Muscle of arm (tissue), 12 donors: ENCODE data around the gene NUP37. TPM values are rescaled to one million over a fixed set of nuclear protein-coding genes. Genes with fewer than 3 reads are reported as not detected.
A peak's percentile ranks its signal among the peaks of the same experiment; 100 is the strongest.
"Not testable (repeated sequence)": the region's sequence is repeated elsewhere in the genome, so short reads cannot be mapped to it uniquely, and the experiment has no call there.

Source experiments
- DNase-seq: peaks from one replicate; pipeline ENCODE4 v3.0.0-alpha.2; 2013
- polyA plus RNA-seq, 12 donors: library from polyadenylated mRNA; unstranded; fragments of 120-200 nt; gene quantifications; one replicate each; pipeline ENCODE4 v1.2.1, GENCODE V29; 2013; ENCODE audit not compliant: insufficient read length in 12 of 12

Gene NUP37
- polyA plus RNA-seq, 12 donors, result 15.7 to 25.9 (median 20.1) TPM; not detected in 1

DNA sequence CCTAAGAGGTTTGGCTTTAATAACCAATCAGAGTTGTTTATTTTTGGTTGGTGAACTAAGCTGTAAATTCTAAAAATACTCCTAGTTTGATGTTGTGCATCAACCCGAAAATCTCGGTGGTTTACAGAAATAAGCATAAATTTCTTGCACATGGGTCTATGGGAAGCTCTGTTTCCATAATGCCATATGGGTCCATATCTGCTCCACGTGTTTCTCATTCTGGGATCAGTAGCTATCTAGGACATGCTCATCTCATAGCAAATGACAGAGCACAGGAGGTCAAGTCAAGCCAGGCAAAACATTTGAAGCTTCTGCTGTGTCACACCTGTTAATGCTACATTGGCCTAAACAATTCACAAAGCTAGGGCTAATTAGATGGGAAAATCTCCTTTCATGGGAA, 23.1 kb downstream of the NUP37 start:
- no peak for DNase-seq

DNA sequence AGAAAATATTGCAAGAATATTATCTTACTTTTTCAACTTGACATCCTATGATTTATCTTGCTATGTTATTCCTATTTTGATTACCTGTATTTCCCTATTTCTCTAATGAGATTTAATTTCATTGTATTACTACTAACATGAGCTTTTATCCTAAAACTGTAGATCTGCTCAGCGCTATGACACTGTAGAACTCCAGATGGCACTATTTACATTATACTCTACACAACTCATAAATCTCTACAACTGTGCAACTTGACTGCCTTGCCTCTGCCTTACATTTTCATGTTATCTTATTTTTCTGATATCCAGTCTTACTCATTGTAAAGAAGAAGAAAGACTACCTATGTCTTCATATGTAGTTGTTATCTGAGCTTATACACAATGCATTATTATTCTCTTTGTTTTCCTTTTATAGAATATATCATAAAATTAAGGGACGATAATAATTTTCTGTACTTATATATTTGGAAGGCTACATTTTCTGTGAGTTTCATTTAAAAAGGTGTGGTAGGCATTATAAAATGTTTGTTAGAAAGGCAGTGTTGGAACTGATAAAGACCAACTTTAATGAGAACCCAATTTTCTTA, 24.1 kb downstream of the NUP37 start:
- peak; percentile 37 for DNase-seq

DNA sequence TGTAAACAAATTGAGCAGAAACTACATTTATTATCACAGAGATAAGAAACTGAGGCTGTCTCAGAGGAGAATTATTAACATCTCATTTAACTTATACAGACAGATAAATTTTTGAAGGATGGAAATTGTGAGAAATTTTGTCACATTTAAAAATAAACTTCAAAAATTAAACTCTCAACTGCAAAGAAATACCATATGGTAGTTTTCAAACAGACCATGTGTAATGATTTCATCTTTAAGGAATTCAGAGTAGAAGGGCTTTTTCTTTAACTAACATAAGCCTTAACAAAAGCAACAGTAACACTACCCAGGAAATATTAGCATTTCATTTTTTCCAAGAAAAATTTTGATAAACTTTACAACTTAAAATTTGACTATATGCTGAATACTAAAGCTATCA, 26.6 kb downstream of the NUP37 start:
- peak; percentile 7 for DNase-seq

DNA sequence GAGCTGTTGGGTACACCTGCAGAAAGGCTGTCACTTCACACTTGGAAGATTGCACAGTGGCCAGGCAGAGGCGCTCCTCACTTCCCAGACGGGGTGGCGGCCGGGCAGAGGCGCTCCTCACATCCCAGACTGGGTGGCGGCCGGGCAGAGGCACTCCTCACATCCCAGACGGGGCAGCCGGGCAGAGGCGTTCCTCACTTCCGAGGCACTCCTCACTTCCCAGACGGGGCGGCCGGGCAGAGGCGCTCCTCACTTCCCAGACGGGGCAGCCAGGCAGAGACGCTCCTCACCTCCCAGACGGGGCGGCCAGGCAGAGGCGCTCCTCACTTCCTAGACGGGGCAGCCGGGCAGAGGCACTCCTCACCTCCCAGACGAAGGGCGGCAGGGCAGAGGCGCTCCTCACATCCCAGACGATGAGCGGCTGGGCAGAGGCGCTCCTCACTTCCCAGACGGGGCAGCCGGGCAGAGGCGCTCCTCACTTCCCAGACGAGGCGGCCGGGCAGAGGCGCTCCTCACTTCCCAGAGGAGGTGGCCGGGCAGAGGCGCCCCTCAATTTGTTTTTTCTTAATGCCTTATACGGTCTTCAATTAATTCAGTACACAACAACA, 30.6 kb downstream of the NUP37 start:
- not testable (repeated sequence) for DNase-seq

DNA sequence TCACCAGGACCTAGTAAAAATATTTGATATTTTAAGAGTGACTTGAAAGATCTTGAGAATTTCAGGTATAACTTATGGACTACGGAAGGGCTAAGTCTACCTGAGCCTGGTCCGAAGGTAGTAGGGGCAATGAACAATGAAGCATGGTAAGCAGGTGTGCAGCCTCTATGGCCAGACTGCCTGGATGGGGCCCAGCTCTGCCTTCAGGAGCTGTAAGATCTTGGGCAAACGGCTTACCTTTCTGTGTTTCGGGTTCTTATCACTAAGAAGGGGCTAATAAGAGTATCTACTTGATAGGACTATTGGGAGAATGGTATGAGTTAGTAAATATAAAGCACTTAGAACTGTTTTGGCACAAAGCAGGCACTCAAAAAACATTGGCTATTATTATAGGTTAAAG, 39.1 kb downstream of the NUP37 start:
- no peak for DNase-seq

DNA sequence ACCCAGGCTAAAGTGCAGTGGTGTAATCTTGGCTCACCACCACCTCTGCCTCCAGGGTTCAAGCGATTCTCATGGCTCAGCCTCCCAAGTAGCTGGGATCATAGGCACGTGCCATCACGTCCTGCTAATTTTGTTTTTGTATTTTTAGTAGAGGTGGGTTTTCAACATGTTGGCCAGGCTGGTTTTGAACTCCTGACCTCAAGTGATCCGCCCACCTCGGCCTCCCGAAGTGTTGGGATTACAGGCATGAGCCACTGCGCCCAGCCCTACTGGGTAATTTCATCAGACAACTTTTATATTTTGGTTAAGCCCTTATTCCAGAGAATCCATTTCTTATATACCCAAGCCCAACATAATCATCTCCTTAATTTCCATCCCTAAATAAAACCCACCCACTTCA, 47.8 kb downstream of the NUP37 start:
- DNase-seq, result not testable (repeated sequence)

DNA sequence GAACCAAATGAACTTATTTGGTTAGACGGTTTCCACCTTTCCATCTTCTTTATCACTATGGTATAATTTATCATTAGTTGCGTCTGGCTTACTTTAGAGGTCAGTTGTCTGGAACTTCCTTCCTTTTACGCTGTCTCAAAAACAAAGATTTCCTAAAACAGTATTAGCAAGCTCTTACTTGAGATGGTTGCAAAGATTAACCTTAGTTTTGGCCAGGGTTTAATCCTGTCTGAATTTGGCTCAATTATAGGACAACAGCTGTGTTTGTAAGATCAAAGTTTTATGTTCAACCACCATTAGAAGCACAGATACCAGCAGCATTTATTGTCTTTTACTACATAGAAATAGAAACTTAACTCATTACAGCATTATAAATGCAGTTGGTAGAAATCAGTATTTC, 50.2 kb downstream of the NUP37 start:
- DNase-seq, result no peak

DNA sequence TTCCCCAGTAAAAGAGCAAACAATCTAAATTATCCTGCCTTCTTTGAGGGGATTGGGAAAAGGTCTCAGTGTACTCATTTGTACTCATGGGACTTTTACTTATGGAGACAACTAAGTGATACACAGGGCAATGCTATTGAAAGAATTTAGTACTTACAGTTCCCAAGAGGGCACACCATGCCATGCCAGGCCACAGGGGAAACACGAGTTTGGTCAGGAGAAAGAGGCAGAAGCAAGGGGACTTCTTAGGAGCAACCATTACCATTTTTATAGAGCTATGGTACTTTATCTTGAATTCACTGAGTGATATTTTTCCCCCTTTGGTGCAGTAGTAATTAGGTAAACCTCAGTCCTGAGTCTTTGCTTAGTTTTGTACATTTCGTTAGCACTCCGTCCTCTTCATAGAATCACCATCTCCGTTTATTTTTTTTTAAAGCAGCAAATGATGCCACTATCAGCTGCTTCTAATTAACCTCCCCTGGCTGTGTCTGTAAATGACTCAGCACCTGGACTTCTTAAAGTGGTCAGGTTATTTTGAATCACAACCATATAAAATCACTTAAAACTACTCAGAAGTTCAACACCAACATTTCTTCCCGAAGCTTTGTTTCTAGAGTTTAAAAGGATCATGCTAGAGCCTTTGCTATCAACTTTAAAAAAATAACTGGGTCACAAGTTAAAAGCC, 52.2 kb downstream of the NUP37 start:
- DNase-seq, result no peak

DNA sequence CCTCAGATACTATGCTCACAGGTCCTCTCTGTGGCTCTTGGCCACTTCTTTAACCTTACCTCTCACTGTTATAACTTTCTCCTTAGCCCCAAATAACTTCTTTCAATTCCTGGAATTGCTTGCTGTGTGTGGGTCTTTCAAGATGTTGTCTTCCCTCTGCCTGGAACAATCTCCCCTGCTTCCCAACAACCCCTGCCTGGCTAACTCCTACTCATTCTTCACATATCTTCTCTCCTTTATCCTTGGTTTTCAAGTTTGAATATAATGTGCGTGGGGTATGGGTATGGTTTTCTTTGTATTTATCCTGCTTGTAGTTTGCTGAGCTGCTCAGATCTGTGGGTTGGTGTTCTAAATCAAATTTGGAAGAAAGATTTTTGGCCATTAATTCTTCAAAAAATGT, 55.4 kb downstream of the NUP37 start:
- DNase-seq, result no peak

DNA sequence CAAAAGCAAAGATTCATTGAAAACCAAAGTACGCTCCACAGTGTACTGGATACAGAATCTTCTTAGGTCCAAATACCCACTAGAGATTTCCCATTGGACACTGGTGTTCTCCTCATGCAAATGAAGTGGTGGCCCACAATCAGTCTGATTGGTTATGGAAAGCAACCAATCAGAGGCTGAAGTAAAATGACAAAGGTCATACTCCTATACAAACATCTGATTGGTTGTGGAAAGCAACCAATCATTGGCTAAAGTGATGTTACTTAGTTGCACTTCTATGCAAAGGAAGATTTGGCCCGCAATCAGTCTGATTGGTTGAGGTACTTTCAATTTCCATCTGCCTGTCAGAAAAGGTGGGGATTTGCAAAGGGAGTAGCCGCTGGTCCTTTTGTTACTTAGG, 56.8 kb downstream of the NUP37 start:
- DNase-seq, result no peak

DNA sequence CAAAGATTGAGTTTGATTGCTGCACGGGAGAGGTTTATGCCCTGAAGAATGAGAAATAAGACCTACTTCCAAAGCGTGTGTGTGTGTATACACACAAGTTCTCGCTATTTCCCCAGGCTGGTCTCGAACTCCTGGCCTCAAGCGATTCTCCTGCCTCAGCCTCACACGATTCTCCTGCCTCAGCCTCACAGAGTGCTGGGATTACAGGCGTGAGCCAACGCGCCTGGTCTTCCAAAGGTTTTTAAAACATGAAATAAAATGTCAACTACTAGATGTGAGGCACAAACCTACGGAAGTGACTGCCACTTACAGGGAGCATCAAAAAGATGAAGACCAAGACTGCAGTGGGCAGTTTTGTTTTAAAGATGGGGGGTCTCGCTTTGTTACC, 57.5 kb downstream of the NUP37 start:
- no peak for DNase-seq

DNA sequence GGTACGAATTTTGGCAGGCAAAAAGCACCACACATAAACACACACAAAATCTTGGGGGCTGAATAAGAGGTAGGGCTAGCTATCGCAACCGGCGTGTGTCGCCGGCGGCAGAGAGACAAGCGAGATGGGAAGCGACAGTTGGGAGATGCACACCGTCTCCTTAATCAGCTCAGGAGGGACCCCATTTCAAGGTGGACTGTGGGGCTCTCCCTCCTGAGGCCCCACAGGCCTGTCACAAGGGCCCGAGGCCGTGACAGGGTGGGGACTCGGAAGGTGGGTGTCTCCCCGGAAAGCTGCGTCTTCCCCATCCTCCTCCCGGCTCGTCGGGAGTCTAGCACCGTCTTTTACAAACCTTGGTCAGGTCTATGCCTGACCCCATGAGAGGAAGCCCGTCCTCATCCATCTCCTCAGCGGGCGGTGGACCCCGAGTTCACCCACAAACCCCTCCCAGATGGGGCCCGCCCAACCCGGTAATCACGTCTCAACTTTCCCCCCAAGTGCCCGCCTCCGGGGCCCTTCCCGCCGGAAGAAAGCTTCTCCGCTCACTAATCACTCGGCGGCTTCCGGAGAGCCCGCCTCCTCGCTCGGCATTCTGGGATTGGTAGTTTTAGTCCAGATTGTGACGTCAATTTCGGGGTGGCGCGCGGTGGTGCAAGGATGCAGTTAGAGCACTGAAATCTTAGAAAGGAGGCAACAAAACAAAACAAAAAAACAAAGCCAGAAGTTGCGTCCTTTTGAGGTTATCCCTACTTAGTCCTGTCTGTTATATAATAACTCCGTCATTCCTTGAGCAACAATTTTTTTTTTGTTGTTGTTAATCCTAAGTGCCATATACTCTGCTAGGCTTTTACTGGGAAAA, 58.1 kb downstream of the NUP37 start, which contains the start of gene WASHC3:
WASHC3 (minus strand) TSS at position 432 of the 859 bp plus-strand sequence; CDS start at position 403, 29 bp downstream.
- peak; percentile 96 for DNase-seq

DNA sequence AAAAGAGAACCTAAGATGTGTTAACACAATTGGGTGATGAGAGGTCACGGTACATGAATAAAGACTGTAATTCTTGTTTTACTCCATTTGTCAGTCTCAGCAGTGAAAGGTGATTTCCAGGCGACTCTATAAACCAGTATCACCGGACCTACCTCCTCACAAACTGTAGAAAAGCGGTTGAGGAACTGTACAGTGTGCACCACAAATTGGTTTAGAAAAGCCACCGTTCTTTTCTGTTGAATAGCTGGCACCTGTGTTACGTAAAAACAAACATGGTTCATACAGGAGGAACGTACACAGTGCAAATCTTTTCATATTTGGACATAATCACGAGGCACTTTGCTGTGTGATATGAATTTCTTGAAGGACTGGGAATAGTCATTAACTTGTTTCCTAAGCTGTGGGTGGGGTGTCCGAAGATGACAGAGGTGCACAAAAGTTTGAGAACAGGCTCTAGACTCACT, 58.8 kb downstream of the NUP37 start:
- no peak for DNase-seq

DNA sequence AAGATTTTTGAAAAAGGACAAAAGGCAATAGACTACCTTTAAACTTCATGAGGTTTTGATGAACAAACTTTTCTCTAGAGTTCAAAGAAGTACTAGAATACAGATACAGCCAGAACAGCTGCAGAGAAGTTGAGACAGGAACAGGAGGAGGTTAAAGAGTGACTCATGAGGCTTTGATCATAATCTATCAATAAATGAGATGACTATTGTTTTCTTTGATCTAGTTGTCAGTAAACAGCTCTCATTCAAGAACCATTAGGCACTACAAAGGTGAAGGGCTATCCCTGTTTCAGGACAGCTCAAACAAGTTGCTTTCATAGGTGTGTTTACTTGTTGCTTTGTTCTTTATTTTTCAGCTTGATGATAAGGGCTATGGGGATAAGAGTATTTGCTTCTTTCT, 60.6 kb downstream of the NUP37 start:
- DNase-seq, result no peak

DNA sequence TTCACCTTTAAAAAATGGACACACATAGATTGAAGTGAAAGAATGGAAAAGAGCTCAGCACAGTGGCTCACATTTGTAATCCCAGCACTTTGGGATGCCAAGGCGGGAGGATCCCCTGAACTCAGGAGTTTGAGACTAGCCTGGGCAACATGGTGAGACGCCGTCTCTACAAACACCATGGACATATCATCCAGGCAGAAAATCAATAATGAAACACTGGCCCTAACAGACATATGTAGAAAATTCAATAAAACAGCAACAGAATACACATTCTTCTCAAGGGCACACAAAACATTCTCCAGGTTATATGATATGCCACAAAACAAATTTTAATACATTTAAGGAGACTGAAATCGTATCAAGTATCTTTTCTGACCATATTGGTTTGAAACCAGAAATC, 65.6 kb downstream of the NUP37 start:
- DNase-seq, result no peak

DNA sequence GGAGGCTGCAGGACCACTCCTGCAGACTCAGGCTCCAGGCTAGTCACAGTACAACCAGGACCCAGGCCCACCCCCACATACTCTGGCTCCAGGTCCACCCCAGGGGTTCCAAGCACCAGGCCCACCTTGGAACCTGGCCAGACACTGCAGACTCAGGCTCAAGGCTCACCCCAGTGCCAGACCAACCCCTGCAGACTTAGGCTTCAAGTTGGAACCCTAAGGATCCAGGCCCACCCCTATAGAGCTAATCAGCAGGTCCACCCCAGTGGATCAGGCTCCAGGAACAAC, 66.9 kb downstream of the NUP37 start:
- no peak for DNase-seq

DNA sequence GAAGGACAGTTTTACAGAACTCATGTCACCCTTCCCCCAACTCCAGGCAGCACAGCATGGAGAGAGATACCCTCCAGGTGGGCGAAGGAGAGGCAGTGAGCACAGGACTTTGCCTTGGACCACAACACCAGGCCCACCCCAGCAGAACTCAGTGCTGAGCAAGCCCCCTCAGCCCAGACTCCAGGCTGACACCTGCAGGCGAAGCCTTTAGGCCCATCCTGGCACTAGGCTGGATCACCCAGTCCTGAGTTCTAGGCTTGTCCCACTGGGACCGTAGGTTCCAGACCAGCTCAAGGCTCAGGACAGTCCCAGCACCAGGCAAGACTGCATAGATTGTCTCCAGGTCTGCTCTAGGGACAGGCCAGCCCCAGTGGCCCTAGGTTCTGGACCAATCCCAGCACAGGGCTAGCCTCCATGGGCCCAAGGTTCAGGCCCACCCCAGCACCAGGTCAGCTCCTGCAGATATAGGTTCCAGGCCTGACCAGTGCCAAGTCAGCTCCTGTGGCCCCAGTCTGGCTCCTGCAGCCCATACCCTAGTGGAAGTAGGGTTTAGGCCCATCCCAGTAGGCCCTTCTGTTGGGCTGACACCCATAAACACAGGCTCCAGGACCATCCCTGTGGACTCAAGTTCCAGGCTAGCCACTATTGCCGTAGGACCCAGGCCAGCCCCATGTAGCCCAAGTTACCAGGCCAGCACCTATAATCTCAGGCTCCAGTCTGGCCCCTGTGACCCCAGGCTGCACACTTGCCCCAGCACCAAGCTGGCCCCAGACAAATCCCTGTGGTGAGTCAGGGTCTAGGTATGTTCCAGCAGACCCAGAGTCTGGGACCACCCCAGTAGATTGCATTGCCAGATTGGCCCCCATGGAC, 67.5 kb downstream of the NUP37 start:
- DNase-seq, result no peak

DNA sequence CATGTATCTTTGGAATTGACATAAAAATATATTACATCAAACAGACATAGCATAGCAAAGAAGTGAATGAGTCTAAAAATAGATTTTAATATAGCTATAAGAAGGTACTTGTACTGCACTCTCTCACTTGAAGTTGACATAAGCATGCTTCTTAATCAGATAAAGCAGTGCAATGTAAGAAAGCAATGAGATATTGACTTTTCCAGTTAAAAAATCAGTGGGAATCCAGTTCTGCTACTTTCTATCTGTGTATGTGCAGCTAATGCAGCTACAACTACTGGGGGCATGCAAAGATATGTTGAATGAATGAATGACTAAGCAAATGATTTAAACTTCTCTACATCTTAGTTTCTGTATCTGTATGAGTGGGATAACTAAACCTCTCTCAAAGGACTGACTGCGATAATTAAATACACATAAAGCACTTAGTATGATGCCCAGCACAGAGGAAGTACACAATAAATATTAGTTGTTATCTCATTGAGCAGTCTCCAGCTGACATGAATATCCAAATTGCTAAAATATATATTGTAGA, 68.4 kb downstream of the NUP37 start:
- no peak for DNase-seq

DNA sequence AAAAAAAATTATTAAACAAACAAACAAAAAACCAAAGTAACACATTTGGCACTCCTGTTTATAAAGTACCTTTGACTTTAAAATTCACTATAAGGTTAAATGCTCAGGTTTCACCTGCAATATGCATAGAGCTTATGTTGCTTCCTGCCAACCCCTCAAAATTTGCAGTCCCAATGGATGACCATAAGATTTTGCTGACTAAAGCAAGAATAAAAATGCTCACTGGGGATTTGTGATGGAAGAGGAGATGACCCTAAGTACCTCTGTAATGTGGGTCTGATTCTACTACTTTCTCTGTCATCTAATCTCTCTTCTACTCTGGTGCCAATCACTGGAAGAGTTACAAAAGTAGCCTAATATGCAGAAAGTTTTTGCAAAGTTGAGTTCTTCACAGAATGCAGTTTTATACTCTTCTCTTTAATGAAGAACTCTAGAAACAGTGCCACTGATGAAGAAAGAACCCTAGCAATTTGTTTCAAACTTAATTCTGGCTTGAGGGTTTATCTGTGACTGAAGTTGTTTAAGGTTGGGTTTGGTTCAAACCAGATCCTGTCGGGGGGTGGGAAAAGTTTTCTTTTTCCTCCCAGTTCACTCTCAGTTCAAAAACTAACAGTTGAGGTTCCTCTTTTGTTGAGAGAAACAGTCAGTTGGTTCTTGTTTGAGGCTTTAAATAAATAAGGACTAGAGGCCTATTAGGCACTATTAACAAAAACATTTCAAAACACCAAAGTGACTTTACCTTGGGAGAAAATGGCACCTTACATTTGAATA, 69.1 kb downstream of the NUP37 start:
- no peak for DNase-seq

DNA sequence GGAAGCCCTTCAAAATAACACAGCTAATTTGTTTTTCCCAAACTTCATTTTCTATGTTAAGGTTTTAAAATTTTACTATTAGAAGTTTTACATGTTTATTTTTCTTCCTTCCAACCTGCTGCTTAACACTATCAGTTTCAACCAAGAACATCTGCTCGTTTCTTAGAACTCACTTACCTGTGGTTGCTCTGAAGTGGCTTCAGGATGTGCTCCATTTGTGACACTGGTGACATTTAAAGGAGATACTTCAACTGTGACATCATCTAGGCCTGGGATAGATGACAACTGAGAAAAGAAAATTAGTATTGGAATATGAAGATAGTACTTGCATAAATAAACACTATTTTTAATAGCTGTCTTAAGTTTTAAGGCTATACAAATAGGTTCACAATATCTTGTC, 76.0 kb downstream of the NUP37 start:
- DNase-seq, result no peak
